A673 (cell line): ENCODE data around the gene RAVER2.

Source experiments
- CTCF ChIP-seq: fragments of 300-800, 200-600 bp; sonication (generic); conservative IDR thresholded peaks from 2 replicates; pipeline ENCODE4 v1.5.1; 2017; ENCODE audit warnings: low read depth, mild to moderate bottlenecking, antibody characterized with exemption, low read length, moderate library complexity, mixed read lengths
- EZH2 ChIP-seq: fragments of 200-600 bp; sonication (generic); IDR thresholded peaks from 2 replicates; pipeline ENCODE4 v1.6.1; 2017; ENCODE audit warnings: borderline replicate concordance, low read depth, mild to moderate bottlenecking, mixed read lengths, antibody characterized with exemption, low read length; ENCODE audit not compliant: poor library complexity, severe bottlenecking

DNA sequence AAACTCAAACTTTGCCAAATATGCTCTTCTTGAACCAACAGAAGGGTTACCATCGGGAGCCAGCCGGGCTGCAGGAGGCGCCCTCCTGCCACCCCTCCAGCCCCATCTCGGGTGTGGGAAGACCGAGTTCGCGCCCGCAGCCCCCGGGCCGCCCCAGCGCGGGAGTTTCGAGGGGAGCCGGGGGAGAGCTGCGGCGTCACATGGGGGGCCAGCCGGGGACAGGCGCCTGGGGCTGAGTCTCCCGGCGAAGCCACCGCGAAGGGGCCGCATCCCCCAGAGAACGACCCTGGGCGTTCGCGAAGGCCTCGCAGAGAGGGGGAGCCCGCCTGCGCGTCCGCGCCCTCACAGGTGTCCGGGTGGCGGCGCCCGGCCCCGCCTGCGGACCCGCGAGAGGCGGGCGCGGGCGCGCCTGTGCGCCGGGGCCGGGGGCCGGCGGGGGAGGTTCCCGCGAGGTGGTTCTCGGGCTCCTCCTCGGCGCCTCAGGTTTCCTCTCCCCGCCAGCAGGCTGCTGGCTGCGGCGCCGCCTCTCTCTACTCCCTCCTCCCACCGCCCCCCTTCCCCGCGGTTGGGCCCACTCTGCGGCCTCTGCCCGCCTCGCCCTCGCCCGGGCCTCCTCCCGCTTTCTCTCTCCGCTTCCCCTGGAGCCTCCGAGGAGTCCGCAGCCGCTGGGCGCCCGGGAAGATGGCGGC, at the start of gene RAVER2:
- TF ChIP-seq CTCF = peak; percentile 72
- no peak for TF ChIP-seq EZH2
